ENCODE results near the gene ADTRP.

ADTRP gene

GRCh38 chr6:11761744-11762620 is 16.6 kb downstream of the ADTRP start:
- DNase-seq (ENCODE audit: insufficient read length, low spot score) = no peak
- FAIRE-seq = no peak

DNA sequence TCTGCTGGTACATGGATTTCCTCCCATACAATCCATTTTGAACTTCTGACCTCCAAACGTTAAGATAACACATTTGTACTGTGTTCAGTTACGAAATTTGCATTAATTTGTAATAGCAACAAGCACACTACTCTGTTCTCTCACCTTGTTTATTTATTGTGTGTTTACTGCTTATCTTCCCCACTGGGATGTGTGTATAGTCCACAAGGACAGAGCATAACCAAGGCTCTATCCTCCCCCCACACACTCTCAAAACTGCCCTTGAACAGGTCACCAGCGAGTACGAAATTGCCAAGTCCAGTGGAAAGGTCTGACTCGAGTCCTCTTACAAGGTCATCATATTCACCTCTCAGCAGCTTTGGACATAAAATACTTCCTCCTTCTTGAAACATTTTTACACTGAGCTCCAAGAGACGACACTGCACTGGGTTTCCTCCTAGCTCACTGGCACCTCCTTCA is 18.6 kb downstream of the ADTRP start:
- DNase-seq (ENCODE audit: insufficient read length, low spot score) (no peak), FAIRE-seq (no peak)

- FAIRE-seq (no peak), DNase-seq (ENCODE audit: insufficient read length, low spot score) (no peak)
Observed at GRCh38 chr6:11758878-11759277, 19.7 kb downstream of the ADTRP start.

DNA sequence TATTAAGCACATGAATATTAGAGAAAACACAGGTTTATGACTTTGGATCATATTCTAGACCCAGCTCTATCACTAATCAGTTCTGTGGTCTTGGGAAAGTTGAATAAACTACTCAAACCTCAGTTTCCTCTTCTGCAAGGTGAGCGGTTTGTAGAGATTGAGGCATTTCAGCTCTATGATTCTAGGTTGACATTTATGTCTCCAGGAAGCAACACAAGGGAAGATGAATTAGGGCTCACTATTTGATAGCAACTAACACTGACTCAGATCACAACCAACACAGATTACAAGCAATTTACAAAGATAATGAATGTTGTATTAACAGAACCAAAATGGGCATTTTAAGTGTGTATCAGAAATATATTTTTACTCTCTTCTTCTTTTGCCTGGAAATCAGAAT is 21.9 kb downstream of the ADTRP start:
- no peak for FAIRE-seq
- no peak for DNase-seq (ENCODE audit: insufficient read length, low spot score)

- FAIRE-seq (no peak), DNase-seq (ENCODE audit: insufficient read length, low spot score) (no peak)
Observed at GRCh38 chr6:11756292-11756691, 22.3 kb downstream of the ADTRP start.

GRCh38 chr6:11755725-11756124 is 22.9 kb downstream of the ADTRP start:
- DNase-seq (ENCODE audit: insufficient read length, low spot score) = no peak
- no peak for FAIRE-seq

DNA sequence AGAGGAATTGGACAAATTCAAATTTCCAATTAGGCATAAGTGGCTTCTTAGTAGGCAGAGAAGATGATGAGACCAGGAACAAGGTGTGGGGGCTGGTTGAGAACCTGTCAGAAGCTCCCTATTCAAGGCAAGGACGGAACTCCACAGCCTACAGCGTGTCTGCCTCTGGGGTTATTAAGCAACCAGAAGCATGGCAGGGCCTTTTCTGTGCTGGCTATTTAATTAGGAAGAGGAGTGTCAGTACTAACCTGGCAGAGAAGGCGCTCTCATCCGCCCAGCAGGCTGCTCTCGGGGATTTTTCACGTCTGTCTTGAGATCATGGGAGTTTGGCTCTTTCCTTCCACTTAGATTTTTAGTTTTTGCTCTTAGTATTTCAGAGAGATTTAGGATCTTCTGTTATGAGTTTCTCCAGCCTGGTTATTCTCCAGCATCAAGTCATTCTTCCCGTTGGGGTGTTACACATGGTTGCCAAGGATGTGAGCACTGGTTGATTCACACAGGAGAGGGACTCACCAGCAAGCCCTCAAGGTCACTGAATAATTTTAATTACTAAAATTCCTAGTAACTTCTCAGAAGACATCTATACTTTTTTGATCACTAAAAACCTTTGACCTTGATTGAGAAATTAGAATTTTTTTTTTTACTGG is 23.9 kb downstream of the ADTRP start:
- no peak for FAIRE-seq
- DNase-seq (ENCODE audit: insufficient read length, low spot score) = no peak

DNA sequence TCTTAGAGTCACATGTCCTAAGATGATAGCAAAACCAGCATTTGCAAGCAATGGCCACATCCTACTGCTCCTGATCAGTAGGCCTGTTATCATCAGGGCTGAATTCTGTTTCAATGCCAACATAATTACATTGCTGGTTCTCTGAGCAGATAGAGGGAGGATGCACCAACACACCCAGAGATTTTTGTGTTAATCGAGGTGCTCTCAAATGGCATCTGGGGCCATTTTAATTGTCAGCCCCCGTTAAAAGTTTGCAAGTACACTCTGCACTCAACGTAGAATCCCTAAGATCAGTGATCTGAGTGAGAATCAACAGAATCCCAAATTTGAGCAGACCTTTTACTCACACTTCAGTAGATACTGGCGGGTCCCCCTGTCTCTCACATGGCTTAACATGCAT is 24.8 kb downstream of the ADTRP start:
- DNase-seq (ENCODE audit: insufficient read length, low spot score) (no peak), FAIRE-seq (no peak)

- FAIRE-seq (no peak), DNase-seq (ENCODE audit: insufficient read length, low spot score) (no peak)
Observed at GRCh38 chr6:11752360-11752759, 26.2 kb downstream of the ADTRP start.

- FAIRE-seq (no peak), DNase-seq (ENCODE audit: insufficient read length, low spot score) (no peak)
Observed at GRCh38 chr6:11750682-11751081, 27.9 kb downstream of the ADTRP start.

- FAIRE-seq = no peak
Observed at GRCh38 chr6:11748591-11749210, 29.9 kb downstream of the ADTRP start.

DNA sequence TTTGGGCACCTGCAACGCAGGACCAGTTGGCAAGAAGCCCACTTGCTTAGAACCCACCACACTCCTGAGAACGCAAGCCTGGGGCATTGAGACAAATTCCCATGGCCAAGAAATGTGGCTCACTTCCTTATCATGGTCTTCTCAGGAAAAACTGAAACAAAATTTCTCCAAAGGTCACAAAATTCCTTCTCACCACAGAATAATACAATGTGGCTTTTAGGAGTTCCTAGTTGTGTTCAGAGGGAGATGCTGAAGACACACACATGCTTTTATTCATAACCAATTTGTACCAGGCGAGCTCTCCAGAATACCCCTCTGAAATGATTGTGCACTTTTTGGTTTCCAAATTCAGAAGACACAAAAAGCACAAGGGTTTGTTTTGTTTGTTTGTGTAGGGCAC is 31.6 kb downstream of the ADTRP start:
- no peak for DNase-seq (ENCODE audit: insufficient read length, low spot score)
- FAIRE-seq = no peak

More at GRCh38 chr6:11748591-11749210, 29.9 kb downstream of the ADTRP start:
- no peak for DNase-seq (ENCODE audit: insufficient read length, low spot score)

DNA sequence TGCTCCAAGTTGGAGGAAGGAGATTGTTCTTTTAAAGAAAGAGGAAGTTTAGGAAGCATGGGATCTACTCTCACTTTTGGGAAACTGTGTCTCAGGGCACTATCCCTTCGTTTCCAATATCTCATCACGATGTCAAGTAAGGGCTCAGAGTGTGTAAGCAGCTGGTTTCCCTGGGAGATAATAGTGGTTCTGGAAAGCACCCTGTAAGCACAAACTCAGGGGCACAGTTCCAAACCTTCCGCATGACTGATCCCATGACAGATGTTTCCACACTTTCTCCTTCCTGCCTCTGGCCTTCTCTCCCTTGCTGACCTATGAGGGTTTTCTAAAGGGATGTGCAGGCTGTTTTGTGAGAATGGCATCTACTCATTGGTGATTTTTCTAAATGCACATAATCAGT is 33.9 kb downstream of the ADTRP start:
- no peak for DNase-seq (ENCODE audit: insufficient read length, low spot score)
- peak; percentile 23 for FAIRE-seq

DNA sequence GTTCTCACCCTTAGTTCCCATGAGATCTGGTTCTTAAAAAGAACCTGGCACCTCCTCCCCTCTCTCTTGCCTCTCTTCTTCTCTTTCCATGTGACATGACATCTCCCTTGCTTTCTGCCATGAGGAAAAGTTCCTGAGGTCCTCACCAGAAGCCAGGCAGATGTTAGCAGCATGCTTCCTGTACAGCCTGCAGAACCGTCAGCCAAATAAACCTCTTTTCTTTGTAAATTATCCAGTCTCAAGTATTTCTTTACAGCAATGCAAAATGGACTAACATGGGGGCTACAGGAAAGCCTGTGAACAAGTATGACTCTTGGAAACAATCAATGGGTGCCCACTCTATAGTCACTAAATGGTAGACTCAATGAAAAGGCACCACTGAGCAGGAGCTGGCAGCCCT is 34.5 kb downstream of the ADTRP start:
- FAIRE-seq (no peak), DNase-seq (ENCODE audit: insufficient read length, low spot score) (no peak)

- FAIRE-seq (no peak), DNase-seq (ENCODE audit: insufficient read length, low spot score) (no peak)
Observed at GRCh38 chr6:11740875-11741274, 37.7 kb downstream of the ADTRP start.

DNA sequence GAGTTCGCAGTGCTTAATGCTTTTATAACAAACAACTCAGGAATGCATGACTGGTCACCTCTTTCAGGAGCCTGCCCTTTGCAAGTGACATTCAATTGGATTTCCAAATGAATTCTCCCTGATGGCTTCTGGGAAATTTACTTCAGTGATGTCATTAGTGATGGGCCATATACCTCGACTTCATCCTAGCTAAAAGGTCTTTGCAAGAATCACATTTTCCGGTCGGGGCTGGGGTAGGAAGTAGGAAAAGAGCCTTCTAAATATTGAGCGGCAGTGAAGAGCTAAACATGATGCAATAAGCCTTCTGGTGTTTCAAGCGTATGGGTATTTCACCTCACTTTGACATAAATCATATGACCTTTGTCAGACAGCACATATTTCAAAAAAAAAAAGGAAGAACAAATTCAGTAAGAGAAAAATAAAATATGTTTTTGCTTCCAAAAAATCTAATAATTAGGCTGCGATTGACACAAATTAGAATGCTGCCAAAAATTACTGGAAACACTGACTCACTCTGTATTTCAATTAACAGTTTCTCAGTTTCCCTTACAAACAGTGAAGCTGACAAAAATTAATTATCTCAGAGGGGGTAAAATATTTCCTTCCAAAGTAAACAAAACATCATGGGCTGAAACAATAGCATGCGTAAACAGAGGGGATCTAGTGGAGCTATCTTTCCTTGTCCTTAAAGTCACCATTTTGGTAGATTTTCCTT is 39.8 kb downstream of the ADTRP start:
- FAIRE-seq = no peak
- no peak for DNase-seq (ENCODE audit: insufficient read length, low spot score)

DNA sequence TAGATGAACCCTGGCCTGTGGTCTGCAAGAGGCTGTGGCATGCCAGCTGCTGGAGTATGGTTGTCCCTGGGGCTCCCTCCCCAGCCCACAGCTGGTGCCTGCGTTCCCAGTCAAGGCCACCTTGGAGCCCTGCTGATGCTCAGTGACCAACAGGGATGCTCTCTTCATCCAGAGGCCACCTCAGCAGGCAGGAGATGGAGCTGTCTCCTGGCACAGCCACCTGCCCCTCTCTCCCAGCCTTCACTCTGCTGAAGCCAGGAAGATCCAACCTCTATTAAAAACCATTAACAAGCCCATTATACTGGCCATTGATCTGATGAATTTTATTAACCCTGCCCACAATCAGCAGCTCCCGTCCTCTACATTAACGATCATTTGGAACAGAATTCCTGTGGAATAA is 40.4 kb downstream of the ADTRP start:
- no peak for FAIRE-seq
- DNase-seq (ENCODE audit: insufficient read length, low spot score) = no peak

- DNase-seq (ENCODE audit: insufficient read length, low spot score) = no peak
Observed at GRCh38 chr6:11736601-11737000, 42.0 kb downstream of the ADTRP start.

GRCh38 chr6:11734861-11735613 is 43.6 kb downstream of the ADTRP start:
- DNase-seq (ENCODE audit: insufficient read length, low spot score) (no peak), FAIRE-seq (no peak)

More at GRCh38 chr6:11736601-11737000, 42.0 kb downstream of the ADTRP start:
- FAIRE-seq = no peak

GRCh38 chr6:11732036-11732631 is 46.5 kb downstream of the ADTRP start:
- FAIRE-seq (peak; percentile 88), DNase-seq (ENCODE audit: insufficient read length, low spot score) (peak; percentile 48)

Measured in GM19239 (cell line).